ENCODE data around the gene AZU1.

The AZU1 gene

DNA sequence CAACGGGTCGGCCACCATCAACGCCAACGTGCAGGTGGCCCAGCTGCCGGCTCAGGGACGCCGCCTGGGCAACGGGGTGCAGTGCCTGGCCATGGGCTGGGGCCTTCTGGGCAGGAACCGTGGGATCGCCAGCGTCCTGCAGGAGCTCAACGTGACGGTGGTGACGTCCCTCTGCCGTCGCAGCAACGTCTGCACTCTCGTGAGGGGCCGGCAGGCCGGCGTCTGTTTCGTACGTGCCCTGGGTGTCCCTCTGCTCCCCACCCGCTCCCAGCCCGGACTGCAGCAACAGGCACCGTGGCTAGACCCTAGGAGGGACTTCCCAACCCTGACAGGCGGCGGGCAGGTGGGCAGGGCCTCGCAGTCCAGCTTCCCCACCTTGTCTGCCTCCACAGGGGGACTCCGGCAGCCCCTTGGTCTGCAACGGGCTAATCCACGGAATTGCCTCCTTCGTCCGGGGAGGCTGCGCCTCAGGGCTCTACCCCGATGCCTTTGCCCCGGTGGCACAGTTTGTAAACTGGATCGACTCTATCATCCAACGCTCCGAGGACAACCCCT, 28.0 kb downstream of the AZU1 start:
- DNase-seq = no peak

DNA sequence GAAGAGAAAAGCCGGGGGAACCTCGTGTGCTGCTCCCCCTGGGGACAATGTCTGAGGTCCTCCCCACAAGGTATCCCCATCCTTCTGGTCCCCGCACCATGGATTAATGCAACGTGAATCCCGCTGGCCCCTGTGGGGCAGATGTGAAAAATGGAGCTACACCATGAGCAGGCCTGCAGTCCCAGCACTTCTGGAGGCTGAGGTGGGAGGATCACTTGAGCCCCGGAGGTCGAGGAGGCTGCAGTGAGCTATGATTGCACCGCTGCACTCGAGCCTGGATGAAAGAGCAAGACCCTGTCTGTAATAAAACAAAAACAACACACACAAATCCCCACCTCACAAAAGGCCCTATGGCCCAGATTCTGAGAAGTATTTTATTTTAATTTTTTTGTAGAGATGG, 30.6 kb downstream of the AZU1 start:
- no peak for DNase-seq

- peak; percentile 88 for DNase-seq
These were observed 31.5 kb downstream of the AZU1 start, which contains the start of gene CFD for GRCh38 chr19:858868-859843. Gene CFD (plus strand): TSS chr19:859664. CDS start chr19:859690, 26 bp downstream.

DNA sequence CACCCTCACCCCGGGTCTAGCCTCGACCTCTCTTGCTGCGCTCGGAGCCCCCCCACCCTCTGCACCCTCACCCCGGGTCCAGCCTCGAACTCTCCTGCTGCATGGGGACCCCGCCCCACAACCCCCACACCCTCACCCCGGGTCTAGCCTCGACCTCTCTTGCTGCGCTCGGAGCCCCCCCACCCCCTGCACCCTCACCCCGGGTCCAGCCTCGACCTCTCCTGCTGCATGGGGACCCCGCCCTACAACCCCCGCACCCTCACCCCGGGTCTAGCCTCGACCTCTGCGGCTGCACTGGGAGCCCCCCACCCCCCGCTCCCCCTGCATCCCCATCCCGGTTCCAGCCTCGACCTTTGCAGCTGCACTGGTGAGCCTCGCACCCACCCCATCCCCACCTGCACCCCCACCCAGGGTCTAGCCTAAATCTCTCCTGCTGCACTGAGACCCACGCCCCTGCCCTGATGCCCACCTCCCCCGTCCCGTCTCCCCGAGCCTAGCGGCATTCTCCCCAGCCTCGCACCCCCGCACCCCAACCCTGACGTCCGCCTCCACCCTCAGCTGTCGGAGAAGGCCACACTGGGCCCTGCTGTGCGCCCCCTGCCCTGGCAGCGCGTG, 33.6 kb downstream of the AZU1 start:
- DNase-seq = no peak

DNA sequence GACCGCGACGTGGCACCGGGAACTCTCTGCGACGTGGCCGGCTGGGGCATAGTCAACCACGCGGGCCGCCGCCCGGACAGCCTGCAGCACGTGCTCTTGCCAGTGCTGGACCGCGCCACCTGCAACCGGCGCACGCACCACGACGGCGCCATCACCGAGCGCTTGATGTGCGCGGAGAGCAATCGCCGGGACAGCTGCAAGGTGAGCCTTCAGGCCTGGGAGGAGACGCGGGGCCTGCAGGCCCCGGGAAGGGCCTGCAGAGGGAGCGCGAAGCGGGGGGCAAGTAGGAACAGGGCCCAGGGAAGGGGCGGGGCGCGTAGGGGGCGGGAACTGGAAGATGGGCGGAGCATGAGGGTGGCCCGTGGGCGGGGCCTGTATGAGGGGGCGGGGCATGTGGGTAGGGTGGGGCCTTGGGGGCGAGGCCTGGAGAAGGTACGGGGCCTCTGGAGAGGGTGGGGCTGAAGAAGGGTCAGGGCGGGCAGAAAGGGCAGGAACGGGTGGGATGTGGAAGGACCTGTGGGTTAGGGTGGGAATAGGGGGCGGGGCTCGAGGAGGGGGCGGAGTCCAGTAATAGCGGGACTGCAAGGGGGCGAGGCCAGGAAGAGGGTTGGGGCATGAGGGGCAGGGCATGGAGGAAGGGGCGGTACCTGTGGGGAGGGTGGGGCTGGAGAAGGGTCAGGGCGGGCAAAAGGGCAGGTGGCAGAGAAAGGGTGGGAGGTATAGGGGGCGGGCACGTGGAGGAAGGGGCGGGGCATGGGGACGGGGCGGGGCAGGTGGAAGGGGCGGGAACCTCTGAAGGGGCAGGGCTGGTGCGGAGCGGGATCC, 34.3 kb downstream of the AZU1 start:
- DNase-seq = peak; percentile 78

GRCh38 chr19:862581-863314, 35.1 kb downstream of the AZU1 start:
- peak; percentile 57 for DNase-seq

- no peak for DNase-seq
These were observed 35.6 kb downstream of the AZU1 start for GRCh38 chr19:863315-863620.

DNA sequence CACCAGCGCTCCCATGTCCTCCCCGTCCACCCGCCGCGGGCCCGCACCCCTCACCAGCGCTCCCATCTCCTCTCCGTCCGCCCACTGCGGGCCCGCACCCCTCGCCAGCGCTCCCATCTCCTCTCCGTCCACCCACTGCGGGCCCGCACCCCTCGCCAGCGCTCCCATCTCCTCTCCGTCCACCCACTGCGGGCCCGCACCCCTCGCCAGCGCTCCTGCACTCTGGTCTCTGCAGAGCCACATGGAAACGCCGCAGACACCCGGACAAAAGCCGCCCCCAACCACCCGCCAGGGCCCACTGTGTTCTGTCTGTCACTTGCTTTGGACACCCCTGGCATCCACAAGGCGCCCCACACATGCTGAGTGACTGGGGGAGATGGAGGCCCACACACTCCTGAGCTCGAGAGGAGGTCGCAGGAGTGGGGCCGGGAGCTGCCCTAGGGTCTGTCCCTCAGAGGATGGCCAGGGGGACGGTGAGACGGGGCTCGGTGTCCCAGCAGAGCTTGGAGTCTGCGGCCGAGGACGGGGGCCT, 39.2 kb downstream of the AZU1 start:
- DNase-seq = no peak

GRCh38 chr19:867301-867793, 39.7 kb downstream of the AZU1 start:
- DNase-seq = no peak

- no peak for DNase-seq
These were observed 40.3 kb downstream of the AZU1 start for GRCh38 chr19:867855-868457.

- DNase-seq = no peak
These were observed 41.0 kb downstream of the AZU1 start for GRCh38 chr19:868458-869244.

GRCh38 chr19:869245-870177, 41.9 kb downstream of the AZU1 start:
- peak; percentile 73 for DNase-seq

- DNase-seq = no peak
These were observed 42.7 kb downstream of the AZU1 start for GRCh38 chr19:870314-870713.

DNA sequence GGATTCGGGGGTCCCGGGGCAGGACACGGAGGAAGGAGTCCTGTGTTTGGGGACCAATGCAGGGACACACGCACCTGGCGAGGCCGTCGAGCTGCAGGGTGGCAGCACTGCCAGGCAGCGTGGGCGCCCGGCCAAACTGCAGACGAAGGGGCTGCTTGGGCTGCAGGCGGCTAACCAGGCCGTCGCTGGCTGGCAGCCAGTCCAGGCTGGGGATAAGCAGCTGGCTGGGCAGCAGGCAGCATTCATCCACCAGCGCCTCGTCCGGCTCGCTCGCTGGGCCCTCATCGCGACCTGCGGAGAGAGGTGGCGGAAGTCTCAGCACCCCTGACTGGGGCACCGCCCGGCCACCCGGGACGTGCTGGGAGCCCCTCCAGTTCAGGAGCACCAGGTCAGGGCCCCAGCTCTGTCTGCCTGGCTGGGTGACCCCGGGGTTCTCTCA, 43.3 kb downstream of the AZU1 start:
- no peak for DNase-seq

DNA sequence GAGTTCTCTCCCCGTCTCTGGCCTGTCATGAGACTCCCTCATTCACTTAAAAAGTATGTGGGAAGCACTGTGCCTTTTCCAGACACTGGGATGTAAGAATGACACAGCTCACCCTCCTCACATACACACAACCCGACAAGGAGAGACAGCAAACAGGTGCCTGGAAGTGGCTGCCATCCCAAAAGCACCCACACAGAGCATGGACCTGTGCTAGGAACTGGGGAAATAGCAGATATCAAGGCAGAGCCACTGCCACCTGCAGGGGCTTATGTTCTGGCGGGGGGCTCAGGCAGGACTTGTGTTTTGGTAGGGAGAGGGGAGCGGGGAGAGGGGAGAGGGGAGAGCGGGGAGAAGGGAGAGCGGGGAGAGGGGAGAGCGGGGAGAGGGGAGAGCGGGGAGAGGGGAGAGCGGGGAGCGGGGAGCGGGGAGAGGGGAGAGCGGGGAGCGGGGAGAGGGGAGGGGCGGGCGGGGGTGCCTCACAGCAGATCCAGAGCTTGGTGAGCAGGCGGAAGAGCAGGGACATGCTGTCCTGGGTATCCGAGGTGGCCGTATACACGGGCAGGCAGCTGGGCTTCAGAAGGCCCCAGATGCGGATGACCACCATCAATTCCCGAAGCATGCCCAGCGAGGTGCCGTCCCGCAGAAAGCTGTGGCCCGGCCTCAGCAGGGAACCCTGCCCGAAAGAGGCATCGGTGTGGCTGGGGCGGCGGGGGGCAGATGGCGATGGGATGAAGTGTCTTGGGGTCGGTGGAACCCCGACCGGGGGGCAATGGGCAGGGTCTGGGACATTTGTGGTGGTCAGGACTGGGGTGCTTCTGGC, 44.0 kb downstream of the AZU1 start:
- no peak for DNase-seq

- DNase-seq = peak; percentile 90
These were observed 44.8 kb downstream of the AZU1 start for GRCh38 chr19:872266-872951.

- peak; percentile 71 for DNase-seq
These were observed 45.4 kb downstream of the AZU1 start for GRCh38 chr19:873084-873483.

GRCh38 chr19:873561-874041, 46.0 kb downstream of the AZU1 start:
- no peak for DNase-seq
